Measurements from ENCODE around the gene KIF26A.
"Not testable (repeated sequence)": the region's sequence is repeated elsewhere in the genome, so short reads cannot be mapped to it uniquely, and the experiment has no call there.

KIF26A gene

DNA sequence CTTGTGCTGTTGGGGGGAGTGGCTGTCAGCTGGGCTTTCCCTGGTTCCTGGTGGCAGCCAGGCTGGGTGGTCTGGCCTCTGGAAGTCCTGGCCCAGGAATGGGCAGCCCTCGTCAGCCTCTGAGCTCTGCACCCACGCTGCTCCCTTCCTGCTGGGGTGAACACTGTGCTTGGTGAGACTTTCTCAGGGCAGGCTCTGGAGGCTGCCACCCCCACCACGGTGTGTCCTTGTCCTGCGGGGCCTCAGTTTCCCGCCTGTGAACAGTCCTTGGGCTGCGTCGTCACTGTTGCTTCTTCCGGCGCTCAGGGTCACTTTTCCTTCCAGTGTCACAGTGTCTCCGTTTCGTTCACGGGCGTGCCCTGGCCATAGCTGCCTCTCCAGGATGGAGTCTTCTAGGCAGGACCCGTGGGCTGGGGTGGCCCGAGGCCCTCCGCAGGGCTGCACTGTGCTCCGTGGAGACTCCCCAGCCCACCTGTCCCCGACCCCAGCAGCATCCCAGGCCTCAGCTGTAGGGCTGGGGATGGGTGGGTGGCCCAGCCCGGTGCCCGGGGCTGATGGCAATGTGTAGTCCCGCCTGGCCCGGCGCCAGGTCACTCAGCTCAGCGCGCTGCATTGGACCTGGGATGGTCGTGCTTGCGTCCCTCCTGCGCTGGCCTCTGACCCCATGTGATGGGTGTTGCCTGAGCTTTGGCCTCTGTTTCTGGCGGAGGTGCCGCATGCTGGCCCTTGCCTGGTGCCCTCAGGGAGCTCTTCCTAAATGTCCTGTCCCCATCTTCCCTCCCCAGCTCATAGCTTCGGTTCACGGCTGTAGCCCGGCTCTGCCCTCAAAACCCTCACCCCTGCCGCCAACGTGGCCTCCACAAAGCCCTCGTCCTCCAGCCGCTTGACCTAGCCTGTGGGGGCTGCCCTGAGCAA, 6.8 kb downstream of the KIF26A start:
- no peak for DNase-seq

DNA sequence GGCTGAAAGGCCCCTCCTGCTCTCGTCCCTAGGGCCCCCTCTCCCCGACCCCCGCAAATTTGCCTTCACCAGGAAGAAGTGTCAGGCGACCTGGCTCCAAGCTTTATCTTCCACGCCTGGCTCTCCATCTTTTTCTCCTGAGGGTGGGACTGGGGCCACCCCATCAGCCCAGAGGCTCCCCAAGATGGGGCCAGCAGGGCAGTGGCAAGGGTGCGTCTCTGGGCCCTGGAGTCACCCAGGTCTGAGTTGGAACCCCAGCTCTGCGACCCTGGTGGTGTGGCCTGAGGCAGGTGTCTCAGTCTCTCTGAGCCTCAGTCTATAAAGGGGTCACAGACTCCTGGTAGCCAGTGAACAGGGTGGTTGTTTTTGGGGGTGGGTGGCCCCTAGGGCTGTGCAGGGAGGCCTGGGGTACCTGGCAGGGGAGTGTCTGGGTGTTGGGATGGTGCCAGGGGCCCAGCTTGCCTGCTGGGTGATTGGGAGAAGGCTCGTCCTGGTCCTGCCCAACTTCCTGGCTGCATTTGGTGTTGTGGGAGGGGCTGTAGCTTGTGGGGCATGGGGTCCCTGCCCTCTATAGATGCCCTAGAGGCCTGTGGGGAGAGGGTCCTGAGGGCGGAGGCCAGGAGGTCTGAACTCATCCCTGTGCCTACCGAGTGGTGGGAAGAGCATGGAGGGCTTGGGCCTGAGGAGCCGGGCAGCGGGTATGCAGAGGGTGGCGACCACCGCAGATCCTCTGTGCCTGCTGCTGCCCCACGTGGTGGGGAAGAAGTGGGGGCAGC, 7.6 kb downstream of the KIF26A start:
- no peak for DNase-seq

DNA sequence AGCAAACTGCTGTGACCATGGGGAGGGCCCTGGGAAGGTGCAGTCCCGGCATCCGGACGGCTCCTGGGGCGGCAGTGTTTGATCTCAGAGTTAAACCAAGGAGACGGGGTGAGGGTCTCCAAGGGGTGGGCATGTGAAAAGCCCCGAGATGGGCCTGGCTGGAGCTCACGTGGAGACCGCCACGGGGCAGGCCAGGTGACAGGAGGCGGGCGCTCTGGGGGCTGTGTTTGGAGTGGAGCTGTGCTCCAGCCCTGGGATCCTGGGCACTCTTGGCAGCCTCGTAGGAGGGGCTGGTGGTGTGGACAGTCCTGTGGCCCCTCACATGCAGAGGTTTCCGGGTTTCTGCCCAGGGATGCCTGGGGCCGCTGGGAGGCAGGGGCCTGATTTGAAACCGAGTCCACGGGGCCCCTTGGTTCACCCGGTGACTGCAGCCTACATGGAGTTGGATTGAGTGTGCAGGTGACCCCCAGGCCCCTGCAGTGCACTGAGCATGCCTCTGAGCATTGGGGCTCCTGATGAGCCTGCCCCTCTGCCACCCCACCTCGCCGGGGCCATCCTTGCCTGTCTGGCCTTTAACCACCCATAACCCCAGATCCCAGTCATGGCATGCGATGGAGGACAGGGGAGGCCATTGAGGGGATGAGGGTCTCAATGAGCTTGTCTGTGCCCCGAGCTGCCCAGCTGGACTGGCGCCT, 8.4 kb downstream of the KIF26A start:
- no peak for DNase-seq

DNA sequence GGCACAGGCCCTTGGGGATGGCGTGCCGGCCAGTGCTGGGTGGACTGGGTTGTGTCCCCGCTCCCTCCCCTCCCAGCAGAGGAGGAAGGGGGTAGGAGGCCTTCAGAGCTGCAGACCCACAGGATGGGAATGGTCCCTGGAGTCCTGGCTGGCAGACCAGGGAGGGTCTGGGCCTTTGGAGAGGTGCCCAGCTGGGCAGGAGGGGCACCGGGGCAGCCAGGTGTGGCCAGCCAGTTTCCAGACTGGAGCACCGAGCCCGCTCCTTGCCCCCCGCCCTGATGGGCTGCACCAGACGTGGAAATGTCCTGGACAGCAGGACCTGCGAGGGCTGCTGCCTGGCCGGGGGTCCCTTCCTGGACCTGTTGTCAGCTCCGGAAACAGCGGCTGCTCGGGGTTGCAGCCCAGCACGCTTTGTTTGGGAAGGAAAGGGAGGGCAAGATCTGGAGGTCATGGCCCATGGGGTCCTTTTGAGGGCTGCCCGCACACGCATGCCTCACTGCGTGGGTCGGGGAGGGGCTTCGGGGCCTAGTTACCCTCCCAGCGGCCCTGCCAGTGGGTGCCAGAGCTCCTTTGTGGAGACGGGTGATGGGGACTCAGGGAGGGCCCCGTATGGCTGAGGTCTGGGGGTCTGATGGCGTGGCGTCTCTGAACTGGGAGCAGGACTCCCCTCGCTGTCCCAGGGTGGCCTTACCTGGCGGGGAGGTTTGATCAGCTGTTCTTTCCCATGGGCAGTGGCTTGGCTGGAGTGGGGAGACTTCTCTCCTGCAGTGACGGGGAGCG, 9.1 kb downstream of the KIF26A start:
- DNase-seq: no peak

DNA sequence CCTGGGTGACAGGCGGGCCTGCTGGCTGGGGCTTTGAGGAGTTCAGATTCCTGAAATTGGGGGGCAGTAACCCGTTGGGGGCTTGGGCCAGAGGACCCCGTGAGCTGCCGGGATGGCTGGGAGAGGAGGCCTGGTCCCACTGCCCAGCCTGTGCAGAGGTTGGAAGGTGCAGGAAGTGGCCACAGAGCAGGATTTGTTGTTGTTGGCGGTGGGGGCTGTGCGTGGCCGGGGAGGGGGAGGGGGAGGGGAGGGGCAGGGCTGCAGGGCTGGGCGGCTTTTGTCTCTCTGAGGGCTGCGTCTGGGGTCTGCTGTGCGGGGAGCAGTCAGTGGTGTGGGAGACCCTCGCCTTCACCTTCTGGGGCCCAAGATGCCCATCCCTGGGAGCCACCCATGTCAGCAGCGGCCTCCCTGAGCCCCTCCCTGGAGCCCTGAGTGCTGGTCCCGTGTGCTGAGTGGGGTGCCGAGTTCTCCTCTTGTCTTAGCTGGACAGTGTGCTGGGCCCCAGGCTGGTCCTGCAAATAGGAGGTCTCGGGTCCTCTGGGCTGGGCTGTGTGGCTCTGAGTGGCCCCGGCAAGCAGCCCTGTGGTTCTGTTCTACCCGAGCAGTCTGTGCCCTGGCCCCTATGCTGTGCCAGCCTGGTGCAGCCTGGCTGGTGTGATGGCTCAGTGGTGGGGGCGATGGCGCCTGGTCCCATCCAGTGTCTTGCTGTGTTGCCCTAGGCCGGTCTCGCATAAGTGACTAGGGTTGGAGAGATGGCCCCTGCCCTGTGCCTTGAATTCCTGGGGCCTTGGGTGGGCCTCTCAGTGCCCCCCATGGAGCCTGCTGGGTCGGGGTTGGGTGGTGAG, 10.3 kb downstream of the KIF26A start:
- no peak for DNase-seq

DNA sequence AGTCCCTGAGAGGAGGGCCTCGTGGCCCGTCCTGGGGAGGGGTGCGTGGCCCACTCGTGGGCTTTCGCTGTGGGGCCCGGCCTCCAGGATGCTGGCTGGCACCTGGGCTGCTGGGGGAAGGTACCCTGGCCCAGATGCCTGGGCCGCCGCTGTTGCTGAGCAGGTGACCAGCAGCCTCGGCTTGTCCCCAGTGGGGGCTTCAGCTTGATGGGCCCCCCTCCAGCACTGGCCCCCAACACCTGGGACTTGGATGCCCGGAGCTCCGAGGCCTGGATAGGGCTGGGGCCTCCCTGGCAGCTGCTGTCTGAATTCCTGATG, 10.8 kb downstream of the KIF26A start:
- DNase-seq: no peak

DNA sequence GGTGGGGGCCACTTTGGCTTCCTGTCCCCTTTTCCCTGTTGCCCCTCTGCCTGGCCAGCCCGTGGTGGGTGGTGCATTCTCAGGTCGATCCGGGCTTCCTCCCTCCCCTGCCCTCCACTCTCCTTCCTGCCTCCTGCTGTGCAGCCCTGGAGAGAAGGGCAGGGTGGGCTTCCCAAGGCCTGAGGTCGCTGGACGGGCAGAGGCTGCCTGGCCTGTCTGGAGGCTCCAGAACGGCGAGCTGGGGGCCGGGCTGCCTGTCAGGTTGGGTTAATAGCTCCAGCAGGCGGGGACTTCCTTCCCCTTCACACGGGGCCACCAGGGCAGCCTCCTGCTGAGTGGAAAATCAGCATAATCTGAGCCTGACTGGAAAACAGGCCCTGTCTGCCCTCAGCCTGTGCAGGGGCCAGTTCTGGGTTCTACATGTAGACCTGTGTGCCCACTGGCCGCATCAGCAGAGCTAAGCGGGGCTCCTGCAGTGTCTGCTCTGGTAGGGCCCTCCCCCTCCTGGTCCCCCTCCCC, 11.3 kb downstream of the KIF26A start:
- peak; percentile 49 for DNase-seq

DNA sequence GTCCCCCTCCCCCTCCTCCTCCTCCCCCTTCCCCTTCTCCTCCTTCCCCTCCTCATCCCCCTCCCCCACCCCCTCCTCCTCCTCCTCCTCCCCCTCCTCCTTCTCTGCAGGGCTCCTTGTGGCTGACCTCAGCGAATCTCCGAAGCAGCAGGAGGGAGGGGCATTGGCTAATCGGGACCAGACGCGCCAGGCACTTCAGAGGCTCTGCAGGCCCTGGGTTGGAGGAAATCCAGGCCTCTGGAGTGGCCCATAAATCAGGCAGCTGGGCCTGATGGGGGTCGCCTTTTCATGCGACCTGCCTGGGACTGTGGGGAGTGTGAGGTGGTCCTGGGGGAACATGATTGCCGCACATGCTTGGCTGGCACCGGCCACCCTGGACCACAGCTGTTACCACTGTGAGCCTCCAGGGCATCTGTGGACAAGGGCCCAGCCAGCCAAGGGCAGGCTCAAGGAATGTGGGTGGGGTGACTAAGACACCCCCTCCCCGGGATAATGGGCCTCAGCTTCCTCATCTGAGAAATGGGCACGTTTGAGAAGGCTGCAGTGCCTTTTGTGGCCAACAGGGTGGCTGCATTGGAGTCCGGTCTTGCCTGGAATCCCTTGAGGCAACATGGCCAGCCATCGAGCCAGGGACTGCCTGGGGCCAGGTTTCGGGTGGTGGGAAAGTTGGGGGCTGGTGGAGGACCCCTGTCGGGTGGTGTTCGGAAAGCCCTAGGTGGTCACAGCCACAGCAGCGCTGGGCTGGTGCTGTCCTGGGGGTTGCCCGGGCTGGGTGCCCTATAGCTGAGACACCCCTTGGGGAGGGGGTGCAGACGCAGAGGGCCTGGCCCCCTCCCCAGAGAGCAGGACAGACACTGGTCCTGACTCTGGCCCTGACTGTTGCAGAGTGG, 12.0 kb downstream of the KIF26A start:
- no peak for DNase-seq

DNA sequence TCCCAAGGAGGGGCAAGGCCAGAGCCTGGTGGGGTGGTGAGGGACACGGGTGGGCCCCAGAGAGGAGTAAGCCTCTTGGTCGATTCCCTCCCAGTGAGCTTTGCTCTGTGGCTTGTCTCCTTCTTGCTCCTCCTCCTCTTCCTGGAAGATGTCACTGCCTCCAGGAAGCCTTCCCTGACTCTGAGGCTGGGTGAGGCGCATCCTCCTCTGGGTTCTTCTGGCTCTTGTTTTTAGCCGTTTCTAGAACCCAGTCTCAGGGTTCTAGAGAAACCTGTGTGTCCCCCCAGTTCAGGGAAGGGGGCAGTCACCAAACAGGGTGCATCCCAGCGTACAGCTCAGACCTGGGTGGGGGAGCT, 12.6 kb downstream of the KIF26A start:
- no peak for DNase-seq

DNA sequence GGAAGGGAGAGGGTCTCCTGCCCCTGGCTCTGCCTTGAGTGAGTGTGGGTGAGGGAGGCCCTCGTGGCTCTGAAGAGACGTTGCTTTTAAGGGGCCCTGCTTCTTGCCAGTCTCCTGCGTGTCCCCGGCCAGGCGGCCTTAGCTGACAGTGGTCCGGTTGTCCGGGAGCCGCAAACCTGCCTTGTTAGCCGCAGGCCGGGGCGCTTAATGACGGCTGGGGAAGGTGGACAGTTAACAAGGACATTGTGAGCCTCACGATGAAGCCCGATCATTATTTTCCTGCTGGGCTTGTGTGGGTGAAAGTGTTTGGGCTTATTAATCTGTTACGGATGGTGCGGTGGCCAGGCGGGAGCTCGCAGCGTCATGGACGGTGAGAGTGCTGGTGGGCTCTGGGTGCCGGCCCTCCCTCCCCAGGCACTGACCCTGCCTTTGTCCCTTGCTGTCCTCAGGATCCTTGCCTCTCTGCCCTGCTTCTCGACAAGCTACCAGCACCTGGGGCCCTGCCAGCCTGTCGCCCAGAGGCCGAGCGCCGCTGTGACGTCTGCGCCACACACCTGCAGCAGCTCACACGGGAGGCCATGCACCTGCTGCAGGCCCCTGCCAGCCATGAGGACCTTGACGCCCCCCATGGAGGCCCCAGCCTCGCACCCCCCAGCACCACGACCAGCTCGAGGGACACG, 13.3 kb downstream of the KIF26A start:
- DNase-seq: no peak

DNA sequence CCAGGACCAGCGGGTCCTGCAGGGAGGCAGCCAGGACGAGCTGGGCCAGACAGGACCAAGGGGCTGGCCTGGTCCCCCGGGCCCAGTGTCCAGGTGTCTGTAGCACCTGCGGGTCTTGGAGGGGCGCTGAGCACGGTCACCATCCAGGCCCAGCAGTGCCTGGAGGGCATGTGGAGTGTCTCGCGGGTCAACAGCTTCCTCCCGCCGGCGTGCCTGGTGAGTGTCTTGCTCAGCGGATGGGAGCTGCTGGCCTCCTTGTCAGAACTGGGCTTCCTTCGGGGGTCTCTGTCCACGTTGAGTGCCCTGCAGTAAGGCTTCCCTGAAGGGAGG, 13.8 kb downstream of the KIF26A start:
- DNase-seq: no peak

DNA sequence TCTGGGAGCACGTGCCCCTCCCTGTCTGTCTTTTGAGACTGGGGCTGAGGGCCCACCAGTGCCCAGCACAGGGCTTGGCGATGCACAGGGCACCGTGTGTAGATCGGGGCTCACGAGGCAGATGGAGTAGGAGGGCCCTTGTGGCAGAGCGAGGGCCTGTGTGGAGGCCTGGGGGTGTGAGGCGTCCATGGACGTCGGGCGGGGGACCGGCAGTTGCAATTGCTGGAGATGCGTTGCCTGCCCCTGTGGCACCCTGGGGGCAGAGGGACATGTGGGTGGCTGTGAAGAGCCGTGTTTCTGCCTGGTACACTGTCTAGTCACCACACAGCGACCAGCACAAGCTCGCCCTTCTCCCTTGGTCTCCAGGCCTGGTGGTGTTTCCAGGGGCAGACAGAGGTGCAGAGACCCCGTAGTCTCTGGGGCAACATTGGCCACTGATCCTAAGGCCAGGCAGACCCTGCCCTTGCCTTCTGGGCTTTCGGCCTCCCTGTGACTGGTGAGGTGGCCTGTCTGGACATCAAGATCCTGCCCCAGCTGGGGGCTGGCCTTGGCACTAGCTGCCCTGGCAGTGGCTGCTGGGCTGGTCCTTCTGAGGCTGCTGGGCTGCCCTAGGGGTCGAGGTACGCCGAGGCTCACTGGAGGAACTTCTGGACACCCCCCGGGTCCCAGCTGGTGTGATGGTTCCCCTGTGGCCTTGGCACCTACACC, 14.5 kb downstream of the KIF26A start:
- DNase-seq: no peak

DNA sequence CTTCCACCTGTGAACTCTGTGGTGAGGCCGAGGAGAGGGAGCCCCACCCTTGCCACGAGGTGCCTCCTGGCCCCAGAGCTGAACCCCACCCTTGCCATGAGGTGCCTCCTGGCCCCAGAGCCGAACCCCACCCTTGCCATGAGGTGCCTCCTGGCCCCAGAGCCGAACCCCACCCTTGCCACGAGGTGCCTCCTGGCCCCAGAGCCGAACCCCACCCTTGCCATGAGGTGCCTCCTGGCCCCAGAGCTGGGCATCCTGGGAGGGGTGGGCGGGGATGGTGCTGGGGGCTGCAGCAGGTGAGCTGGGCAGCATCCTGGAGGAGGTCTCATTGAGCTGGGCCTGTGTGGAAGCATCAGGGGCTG, 15.0 kb downstream of the KIF26A start:
- not testable (repeated sequence) for DNase-seq

DNA sequence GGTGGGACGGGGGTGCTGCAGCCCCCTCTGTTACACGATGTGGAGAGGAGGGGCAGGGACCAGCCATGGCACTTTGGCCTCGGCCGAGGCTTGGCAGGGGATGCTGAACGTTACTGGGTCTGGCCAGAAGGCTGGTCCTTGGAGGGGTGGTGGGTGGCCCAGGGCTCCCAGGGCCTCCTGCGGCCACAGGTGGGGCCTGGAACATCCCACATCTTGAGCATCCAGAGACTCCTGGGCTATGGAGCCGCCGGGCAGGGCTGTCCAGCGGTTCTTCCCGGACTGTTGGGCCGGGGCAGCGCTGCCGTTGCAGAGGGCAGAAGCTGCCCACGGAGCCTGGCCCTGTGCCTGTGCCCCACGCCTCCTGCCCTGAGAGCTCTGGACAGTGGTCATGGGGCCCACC, 15.9 kb downstream of the KIF26A start:
- DNase-seq: no peak

DNA sequence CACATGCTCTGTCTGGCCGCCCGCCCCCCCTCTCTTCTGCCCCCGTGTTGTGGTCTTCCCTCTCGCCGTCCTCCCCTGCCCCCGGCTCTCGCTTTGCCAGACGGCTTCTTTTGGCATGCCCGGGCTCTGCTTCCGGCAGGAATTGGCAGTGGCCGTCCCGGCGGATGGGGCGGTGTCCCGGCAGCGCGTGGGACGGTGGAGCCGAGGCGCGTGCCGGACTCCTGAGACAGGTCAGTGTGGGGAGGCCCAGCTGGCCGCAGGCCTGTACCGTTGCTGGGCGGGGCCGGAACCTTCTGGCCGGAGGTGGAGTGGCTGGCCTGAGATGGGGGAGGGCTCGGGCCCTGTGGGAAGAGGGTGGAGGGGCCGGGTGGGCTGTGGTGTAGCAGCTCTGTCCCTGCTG, 17.1 kb downstream of the KIF26A start:
- DNase-seq: no peak

DNA sequence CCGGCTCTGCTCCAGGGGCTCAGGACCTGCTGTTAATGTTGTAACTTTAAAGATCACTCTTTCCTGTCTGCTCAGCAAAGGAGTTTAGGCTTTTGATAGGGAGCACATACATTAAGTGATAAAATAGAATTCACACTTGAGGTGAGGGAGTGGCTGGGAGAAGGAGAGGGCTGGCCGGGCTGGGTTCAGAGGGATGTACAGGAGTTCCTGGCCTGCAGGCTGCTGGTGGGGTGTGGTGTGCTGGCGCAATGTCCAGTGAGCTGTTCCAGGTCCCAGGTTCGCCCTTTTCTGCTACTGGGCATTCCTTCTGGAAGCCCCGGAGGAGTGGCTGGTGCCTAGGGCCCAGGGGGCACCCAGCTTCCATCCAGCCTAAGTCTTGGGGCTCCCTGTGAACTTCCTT, 17.8 kb downstream of the KIF26A start:
- no peak for DNase-seq

DNA sequence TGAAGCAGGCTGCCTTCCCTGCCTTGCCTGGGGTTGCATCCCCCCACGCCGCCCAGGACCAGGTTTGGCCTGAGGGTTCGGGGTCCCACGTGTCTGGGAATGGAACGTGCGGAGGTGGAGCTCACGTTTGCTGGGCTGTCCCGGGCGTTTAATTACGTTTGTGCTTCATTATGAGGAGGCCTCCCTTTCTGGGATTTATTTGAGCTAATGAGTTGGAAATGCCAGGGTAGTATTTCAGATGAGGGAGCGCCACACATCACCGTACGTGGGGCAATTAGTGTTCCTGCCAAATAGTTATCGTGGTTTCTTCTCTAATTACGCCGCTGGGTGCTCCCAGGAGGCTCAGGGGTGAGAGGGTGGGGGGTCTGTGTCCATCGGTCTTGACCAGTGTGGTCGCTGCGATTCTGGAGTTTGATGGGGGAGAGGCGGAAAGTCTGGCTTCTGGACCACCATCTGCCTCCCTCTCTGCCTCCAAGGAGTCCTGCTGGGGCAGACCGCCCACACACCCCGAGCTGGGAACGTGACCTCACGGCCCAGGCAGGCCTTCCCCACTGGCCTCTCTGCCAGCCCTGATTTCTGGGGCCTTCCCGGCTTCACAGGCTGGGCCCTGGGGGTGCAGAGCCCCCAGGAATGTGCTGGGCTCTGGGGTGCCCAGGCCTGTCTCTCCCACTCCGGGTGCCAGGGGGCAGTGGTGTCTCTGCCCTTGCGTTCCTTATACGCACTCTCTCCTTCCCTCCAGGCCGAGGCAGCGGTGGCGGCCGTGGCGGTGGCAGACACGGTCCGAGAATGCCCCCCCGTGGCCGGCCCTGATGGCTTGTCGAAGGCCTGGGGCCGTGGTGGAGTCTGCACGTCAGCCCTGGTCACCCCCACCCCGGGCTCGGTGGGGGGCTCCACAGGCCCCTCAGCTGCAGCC, 18.9 kb downstream of the KIF26A start:
- no peak for DNase-seq

All from stimulated activated CD4-positive, alpha-beta T cell treated with anti-CD3 and anti-CD28 coated beads, Interleukin-15, amount 100 ng/mL, for 24 hours (primary cell).